Activated T-helper 1 cell treated with Interleukin-2 at 50 U/mL for 16 hours (primary cell): Measurements from ENCODE around the gene BAAT.
"Not testable (repeated sequence)": the region's sequence is repeated elsewhere in the genome, so short reads cannot be mapped to it uniquely, and the experiment has no call there.

Source experiments
- DNase-seq: peaks from one replicate; pipeline ENCODE4 v3.0.0-alpha.2; 2020; ENCODE audit warnings: low read depth

Gene BAAT

DNA sequence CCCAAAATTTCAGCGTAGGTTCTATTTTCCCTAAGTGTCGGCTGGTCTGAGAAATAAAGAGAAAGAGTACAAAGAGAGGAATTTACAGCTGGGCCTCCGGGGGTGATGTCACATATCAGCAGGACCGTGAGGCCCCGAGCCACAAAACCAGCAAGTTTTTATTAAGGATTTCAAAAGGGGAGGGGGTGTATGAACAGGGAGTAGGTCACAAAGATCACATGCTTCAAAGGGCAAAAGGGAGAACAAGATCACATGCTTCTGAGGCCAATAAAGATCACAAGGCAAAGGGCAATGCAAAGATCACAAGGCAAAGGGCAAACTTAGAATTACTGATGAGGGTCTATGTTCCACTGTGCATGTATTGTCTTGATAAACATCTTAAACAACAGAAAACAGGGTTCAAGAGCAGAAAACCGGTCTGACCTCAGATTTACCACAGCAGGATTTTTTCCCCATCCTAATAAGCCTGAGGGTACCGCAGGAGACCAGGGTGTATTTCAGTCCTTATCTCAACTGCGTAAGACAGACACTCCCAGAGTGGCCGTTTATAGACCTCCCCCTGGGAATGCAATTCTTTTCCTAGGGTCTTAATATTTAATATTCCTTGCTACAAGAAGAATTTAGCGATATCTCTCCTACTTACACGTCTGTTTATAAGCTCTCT is at the start of gene BAAT:
BAAT (minus strand) TSS at position 134 of the 664 bp plus-strand sequence. CDS start 13,602 bp downstream, outside the sequence.
- not testable (repeated sequence) for DNase-seq

DNA sequence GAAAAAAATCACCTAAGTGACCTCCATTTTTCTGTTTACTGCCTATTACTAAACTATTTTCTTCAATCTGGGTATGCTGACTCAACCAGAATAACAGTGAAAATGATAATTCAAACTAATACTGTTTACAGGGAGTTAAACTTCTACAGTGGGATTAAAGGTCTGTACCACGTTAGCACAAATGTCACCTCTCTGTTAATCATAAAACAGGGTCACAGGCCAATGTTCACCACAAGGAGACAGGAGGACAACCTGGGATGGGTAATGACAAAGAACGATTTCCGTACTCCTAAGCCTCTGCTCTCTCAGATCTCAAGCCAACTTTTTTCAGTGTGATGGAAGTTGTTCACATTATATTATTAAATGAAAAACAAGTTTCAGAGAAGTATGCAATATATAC is 48.4 kb upstream of the BAAT start:
- DNase-seq, result no peak

DNA sequence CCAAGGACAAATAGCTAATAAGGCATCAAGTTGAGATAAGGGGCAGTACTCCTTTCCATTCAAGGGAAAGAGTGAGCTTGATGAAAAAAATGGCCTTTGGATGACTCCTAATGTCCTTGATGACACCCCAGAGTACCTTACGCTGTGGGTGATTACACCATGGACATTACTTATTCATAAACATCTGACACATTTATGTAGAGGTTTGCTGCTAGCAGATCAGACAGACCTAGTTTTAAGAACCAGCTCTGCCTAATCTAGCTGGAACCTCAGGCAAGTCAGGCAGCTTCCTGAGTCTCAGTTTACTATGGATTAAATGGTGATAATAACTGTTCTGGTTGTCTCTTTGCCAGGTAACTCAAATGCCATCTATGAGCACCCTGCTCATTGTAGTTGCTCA is 47.9 kb upstream of the BAAT start:
- DNase-seq, result no peak

DNA sequence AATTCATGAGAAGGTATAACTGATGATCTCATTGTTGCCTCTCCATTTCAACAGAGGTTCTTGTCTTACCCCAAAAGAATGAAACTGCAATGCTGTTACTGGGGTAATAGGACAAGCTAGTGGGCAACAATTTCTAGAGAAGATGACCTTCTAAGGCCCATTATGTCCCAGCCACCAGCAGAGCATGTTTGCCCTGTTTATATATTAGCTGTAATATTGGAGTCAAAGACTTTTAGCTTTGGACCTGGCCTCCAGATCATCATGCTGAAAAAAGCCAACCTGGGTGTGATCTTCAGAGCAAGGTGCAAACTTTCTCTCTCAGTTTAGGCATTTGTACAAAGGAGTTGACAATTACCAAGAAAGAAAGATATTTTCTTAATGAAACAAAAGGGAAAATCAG is 47.4 kb upstream of the BAAT start:
- DNase-seq, result no peak

DNA sequence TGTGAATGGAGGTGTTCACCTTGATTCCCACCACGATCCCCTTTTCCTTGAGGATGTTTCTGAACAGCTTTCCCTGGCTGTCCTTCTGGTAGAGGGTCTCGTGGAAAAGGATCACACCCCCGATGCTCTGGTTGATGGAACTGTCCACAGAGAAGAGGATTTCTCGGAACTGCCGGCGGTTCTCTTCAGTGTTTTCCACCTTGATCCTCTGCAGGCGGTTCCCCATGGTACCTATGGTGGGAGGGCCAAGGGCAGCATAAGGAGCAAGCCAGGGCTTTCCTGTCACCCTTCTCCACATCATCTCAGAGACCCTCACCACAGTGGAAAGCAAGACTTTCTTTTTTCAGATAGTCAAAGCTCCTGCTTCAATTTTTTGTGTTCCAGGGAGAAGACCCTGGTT is 44.9 kb upstream of the BAAT start:
- no peak for DNase-seq

DNA sequence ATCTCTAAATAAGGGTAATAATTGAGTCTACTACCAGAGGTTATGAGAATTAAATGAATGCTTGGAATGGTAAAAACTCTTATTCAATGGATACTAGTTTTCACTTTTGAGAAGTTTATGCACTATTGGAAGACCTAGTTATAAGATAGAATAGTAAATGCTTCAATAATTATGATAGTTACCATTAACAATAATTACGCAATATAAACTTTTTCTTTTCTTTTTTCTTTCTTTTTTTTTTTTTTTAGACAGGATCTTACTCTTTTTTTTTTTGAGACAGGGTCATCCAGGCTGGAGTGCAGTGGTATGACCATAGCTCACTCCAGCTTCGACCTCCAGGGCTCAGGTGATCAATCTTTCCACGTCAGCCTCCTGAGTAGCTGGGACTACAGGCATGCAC is 44.1 kb upstream of the BAAT start:
- DNase-seq, result no peak

DNA sequence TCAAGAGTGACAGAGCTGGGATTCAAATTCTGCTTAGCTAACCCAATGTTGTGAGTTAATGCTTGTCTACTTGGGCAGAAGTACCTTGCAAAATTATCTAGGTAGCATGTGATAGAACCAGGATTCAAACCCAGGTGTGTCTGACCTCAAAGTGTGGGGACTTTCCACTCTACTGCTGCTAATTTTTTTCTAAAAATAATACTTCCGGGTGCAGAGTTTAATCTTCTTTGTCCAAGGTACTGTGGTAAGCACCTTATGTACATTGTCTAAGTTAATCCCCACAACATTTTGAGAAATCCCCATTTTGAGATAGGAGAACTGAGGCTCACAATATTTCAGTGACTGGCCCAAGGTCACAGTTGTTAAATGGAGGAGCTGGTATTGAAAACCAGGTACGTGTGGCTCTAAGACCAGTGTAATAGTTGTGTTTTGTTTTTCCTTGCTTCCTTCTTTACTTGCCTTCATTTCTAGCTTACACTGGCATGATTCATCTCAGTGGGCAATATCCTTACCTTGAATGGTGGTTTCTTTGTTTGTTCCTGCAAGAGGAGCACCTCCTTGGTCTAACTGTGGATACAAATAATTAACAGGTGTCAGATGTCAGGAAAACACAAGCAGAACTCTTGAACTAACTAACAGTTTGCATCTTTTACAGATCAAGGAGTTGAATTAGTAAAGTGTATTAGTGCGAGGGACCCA is 43.3 kb upstream of the BAAT start:
- no peak for DNase-seq

DNA sequence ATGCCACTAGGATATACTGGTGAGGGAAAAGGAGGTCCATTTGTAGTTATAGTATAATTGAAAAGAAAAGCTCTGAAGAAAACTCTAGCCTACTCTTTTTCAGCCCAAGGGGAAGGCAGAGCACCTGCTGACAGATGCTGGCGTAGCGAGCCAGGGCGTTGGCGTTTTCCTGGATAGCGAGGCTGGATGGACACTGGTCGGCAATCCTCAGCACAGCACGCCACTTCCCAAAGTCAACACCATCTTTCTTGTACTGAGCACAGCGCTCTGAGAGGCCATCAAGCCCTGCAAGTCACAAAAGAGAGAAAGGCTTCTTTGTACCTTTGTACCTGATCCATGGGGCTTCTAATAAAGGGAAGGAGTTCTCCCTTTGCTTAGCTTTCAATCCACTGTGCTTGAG is 42.6 kb upstream of the BAAT start:
- no peak for DNase-seq

DNA sequence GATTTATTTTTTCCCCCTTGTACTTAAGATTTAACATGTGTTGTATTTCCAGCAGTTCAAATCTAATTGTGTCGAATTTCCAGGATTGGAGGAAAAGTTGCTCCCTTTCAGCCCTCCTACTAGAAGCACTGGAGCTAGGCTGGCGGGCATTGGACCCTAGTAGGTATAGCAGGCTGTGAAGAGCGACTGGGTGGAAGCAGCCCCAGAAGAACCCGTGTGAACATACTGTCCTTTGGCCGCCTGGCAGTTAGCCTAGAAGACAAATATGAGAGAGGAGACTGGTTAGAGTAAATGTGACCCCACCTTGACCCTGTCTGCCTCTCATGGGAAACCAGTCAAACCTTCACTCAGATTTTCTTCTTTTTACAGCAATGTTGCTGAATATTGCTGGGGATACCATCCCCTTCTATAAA is 36.9 kb upstream of the BAAT start:
- DNase-seq, result no peak

DNA sequence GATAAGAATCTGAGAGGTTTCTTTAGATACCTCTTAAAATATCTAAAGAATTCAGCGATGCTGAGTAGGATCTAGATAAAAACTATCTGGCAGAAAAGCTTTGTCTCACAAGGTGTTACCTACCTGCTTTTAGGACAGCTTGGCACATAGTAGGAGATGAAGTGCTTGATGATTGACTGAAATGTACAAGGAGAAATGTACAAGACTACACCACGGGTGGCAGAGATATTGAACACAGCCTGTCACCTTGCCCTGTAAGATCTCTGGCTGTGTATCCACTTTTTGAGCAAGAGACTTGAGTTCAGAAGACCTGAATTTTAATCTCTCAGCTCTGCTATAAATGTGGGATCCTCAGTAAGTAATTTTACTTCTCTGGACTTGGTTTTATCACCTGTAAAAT is 35.1 kb upstream of the BAAT start:
- DNase-seq, result no peak

DNA sequence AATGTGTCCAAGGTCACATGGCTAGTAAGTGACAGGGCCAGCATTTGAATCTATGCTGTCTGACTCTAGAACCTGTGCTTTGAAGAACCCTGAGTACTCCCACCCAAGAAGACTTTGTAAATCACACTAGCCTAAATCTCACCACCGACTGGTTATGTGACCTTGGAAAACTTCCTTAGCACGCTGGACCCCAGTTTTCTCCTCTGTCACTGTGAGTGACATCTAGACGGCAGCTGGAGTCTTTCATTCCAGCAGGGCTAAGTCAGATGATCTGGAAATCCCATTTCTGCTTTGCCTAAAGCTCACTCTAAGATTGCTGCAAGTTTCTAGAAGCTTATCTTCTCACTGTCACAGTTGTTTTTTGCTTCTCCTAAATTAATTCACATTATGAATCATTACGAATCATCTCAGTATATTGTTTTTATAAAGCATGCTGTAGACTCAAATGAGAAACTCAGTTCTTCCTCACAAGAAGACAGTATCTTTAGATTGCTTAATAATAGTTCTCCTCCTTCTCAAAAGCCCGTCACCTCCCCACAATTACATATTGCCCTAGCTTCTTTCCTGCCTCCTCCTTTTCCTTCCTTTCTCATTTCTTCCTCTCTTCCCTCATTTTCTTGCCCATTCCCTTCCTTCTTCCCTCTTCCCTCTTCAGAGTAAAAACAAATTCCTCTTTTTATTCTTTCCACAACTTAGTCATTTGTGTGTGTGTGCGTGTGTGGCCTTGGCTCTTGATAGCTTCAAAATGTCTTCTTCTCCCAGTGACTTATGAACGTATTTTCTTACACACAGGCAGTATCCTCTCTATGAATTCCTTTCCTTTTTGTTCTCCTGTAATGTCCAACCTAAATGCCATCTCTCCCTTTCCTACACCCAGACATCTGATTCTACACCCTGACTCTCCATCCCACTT is 34.0 kb upstream of the BAAT start:
- no peak for DNase-seq

DNA sequence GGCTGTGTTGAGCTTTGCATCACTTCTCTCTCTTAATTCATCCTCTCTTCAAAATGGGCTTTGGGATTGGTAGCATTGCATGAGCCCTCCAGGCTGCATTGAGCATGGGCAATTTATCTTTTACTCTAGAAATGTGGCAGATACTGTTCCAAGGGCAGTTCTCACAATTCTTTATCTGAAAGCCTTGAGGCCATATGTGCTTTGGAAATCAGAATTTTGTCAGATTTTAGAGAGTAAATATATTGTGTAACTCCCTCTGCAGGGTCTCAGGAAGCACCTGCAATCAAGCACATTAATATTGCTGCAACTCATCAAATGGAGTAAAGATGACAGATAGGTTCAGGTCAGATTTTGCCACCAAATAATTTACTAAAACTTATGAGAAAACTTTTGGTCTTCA is 33.2 kb upstream of the BAAT start:
- no peak for DNase-seq

DNA sequence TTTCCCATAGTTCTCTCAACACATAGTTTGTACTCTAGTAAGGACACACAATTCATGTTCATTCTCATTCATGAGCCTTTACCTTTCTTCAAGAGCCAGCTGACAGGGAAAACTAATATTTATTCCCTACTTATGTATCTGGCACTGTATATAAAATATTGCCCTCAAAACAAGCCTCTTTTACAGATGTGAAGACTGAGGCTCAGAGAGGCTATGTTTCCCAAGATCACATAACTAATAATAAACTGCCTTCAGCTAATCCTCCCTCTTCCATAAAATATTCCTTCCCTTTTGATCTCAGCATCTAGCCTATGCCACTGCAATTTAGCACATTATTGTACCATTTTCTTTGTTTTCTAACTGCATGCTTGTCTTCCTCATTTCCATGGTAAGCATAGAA is 32.6 kb upstream of the BAAT start:
- DNase-seq, result no peak

DNA sequence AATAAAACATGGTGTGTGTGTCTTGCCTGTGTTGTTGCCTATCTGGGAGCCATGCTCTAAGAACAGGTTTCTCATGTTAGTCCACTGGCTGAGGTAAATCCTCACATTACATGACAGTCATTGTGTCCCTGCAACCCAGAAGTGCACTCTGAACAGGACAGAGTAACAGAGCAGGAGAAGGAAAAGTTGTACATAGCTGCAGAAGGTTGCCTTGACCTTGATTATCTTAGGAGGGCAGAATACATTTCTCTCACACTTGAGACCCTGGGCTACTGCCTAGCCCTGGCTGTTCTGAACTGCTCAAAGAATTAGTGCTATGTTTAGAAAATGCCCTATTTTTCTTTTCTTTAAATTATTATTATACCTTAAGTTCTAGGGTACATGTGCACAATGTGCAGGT is 30.8 kb upstream of the BAAT start:
- no peak for DNase-seq

DNA sequence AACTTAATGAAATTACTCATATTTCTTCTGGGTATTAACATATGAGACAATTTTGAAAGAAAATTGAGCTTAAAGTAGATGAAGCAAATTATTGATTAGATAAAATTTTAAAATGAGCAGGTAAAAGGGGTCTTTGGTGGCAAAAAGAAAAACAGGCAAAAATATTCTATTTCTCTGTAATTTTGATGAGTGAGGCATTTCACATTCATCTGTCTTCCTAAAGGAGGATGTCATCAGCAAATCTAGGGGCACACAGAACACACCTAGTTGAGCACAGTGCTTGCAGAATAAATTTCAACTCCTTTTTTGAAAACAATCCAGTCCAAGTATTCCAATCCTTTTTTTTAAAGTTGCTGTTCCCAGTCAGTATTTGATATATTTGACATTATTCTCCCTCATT is 30.0 kb upstream of the BAAT start:
- no peak for DNase-seq

DNA sequence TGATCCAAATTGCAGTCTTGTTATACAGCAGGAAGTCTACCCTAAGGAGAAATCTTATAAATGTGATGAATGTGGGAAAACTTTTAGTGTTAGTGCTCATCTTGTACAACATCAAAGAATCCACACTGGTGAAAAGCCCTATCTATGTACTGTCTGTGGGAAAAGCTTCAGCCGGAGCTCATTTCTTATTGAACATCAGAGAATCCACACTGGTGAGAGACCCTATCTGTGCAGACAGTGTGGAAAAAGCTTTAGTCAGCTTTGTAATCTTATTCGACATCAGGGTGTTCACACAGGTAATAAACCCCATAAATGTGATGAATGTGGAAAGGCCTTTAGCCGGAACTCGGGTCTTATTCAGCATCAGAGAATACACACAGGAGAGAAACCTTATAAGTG is 24.3 kb upstream of the BAAT start:
- DNase-seq, result no peak

DNA sequence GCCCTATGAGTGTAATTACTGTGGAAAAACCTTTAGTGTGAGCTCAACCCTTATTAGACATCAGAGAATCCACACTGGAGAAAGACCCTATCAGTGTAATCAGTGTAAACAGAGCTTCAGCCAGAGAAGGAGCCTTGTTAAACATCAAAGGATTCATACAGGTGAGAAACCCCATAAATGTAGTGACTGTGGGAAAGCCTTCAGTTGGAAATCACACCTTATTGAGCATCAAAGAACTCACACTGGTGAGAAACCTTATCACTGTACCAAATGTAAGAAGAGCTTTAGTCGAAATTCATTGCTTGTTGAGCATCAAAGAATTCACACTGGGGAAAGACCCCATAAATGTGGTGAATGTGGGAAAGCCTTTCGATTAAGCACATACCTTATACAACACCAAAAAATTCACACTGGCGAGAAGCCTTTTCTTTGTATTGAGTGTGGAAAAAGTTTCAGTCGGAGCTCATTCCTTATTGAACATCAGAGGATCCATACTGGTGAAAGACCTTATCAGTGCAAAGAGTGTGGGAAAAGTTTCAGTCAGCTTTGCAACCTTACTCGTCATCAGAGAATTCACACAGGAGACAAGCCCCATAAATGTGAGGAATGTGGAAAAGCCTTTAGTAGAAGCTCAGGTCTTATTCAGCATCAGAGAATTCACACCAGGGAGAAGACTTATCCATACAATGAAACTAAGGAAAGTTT is 23.7 kb upstream of the BAAT start:
- DNase-seq, result no peak

DNA sequence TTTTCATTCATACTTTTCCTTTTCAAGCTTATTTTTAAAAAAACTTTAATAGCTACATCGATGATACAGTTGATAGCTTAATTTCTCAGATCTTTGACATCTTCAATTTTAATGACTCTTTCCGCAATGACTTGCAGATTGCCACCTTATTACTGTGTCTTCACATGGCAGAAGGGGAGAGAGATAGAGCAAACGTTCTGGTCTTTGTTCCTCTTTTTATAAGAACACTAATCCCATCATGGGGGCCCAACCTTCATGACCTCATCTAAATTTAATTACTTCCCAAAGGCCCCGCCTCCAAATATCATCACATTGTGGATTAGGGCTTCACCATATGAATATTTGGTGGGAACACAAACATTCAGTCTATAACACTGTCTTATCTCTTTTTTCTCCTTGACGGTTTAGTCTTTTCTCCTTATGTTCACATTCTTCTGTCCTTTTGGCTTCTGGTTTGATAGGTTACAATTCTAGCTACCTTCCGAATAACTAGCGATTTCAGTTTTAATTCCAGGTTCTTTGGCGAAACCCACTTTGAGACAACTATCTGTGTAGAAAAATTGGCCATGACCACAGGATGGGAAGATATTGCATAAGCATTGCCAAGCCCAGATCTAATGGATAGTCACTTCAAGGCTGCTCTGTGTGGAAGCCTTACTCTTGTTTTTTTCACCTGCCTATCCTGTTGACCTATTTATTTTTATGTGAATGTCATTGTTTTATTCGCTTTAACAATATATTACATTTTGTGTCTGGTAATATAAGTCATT is 18.9 kb upstream of the BAAT start:
- no peak for DNase-seq

DNA sequence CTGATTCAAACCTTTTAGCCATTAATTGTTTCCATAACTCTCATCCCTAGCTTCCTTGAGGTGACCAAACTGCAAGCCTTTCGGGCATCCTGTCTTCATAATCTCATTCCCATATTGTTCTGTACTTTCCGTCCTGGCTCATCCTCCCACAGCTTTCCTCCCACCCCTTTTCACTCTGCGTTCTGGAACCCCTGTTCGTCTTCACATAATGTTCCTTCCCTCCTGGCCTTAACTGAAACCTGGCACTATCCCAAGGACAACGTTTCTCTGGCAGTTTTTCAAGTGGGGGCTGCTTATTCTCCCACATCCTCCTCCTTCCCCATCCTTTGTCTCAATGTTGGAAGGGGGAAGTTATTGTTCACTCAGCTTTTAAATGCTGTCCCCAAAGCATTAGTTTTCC is 15.3 kb upstream of the BAAT start:
- no peak for DNase-seq

DNA sequence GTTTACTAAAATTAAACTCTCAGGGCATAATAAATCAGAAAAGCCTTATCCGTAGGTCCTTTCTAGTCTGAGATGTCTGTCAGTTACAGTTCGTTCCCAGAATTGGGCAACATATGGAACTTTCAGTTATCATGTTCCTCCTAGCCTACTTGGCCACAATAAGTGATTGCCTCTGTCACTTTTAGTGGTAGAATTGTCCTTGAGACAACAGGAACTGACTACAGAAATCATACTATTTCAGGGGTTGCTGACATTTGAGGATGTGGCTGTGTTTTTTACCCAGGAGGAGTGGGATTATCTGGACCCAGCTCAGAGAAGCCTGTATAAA is 14.8 kb upstream of the BAAT start:
- DNase-seq, result no peak

DNA sequence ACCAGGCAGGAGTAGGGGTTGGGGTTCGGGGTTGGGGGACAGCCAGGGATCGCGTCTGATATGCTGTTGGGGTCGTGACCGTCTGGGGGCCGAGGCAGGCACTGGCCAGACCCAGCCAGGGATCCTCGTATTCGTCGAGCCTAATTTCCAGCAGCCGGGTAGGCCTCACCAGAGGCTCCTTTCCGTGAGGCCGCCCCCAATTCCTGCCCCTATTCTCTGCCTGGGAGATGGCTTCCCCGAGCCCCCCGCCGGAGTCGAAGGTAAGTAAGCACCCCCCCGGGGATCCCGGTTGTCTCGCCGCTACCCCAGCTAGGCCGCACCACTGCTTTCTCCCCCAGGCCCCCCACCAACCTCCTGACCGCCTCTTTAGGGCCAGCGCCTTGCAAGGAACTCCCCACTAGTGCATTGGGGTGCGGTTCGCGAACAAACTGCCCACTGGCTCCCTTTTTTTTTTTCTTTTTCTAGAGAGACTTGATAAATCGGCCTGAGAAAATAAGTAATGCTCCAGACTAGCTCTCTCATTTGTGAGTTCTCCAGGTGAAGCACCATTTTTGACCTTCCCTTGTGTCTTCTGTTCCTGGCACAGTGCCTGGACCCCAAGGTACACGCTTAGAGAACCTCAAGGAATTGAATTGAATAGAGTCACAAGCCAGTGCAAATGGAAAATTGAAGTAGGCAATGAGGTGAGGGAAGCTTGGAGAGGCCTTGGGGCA is 14.3 kb upstream of the BAAT start:
- no peak for DNase-seq
